GM19238 (cell line): ENCODE measurements around the gene IL10.
A peak's percentile ranks its signal among the peaks of the same experiment; 100 is the strongest.
"Not testable (repeated sequence)": the region's sequence is repeated elsewhere in the genome, so short reads cannot be mapped to it uniquely, and the experiment has no call there.

Experiments
- DNase-seq: peaks from one replicate; pipeline ENCODE4 v3.0.0; 2011; ENCODE audit warnings: low spot score; ENCODE audit not compliant: insufficient read length

The IL10 gene

GRCh38 chr1:206793620-206794019 lies 21.3 kb upstream of the IL10 start:
- DNase-seq: no peak

- no peak for DNase-seq
Observed at GRCh38 chr1:206792939-206793607, 20.8 kb upstream of the IL10 start.

- DNase-seq: no peak
Observed at GRCh38 chr1:206790502-206791250, 18.4 kb upstream of the IL10 start.

GRCh38 chr1:206788487-206789050 lies 16.3 kb upstream of the IL10 start:
- no peak for DNase-seq

GRCh38 chr1:206787891-206788290 lies 15.6 kb upstream of the IL10 start:
- no peak for DNase-seq

- DNase-seq: no peak
Observed at GRCh38 chr1:206786212-206786886, 14.1 kb upstream of the IL10 start.

- DNase-seq: no peak
Observed at GRCh38 chr1:206785182-206785765, 13.0 kb upstream of the IL10 start.

GRCh38 chr1:206784471-206784903 lies 12.2 kb upstream of the IL10 start:
- DNase-seq: peak; percentile 62

GRCh38 chr1:206783506-206783905 lies 11.2 kb upstream of the IL10 start:
- no peak for DNase-seq

GRCh38 chr1:206782448-206782847 lies 10.2 kb upstream of the IL10 start:
- DNase-seq: no peak

- no peak for DNase-seq
Observed at GRCh38 chr1:206779638-206780037, 7.3 kb upstream of the IL10 start.

GRCh38 chr1:206778911-206779310 lies 6.6 kb upstream of the IL10 start:
- not testable (repeated sequence) for DNase-seq

- no peak for DNase-seq
Observed at GRCh38 chr1:206778031-206778430, 5.7 kb upstream of the IL10 start.

GRCh38 chr1:206776229-206776628 lies 3.9 kb upstream of the IL10 start:
- no peak for DNase-seq

GRCh38 chr1:206774093-206774492 lies 1.8 kb upstream of the IL10 start:
- no peak for DNase-seq

GRCh38 chr1:206771338-206771692 lies 979 bp downstream of the IL10 start:
- DNase-seq: no peak

GRCh38 chr1:206770531-206771337 lies 1.6 kb downstream of the IL10 start, which contains the start of gene IL19:
Gene IL19, plus strand, starts transcription at chr1:206770773. Its CDS starts 65,890 bp downstream, at chr1:206836663.
- DNase-seq: no peak

- peak; percentile 53 for DNase-seq
Observed at GRCh38 chr1:206769304-206769731, 3.0 kb downstream of the IL10 start.

- DNase-seq: no peak
Observed at GRCh38 chr1:206768472-206769303, 3.6 kb downstream of the IL10 start.
